ENCODE data around the gene CNPY1. TPM values are rescaled to one million over a fixed set of nuclear protein-coding genes. Genes with fewer than 3 reads are reported as not detected.

The CNPY1 gene
- polyA plus RNA-seq, 1 experiment: not detected

- no peaks in the 10 kb centered on the region for H3K27me3 ChIP-seq (ENCODE audit: control insufficient read depth, insufficient read depth, low read length)
- no peak for TF ChIP-seq CTCF (IDR thresholded peaks at IDR 0.05; ENCODE audit: low read depth, low read length)
- ChIA-PET CTCF (interaction anchor here (1.4 to 2.2 kb wide), 2 partner anchors 53 to 618 kb away, joined by 4 to 7 read pairs; no protein-coding TSS in a partner anchor), POLR2A (no interaction called here)
- H3K4me3 ChIP-seq (ENCODE audit: low read depth, low read length): no peak overlapping the region
- no peaks in the 10 kb centered on the region; the same call in 1 of the 2 replicates for H3K9me3 ChIP-seq (ENCODE audit: control insufficient read depth, insufficient read depth, low read length)
- DNase-seq (ENCODE audit: low read depth, low spot score): no peak
- H3K27ac ChIP-seq (ENCODE audit: low read depth, low read length): no peak overlapping the region
Observed at GRCh38 chr7:155545348-155545747, 1.0 kb downstream of the CNPY1 start.

- Histone ChIP-seq H3K27ac (ENCODE audit: low read depth, low read length) (no peak overlapping the region), H3K4me3 (ENCODE audit: low read depth, low read length) (no peak overlapping the region), H3K9me3 (ENCODE audit: control insufficient read depth, insufficient read depth, low read length) (no peaks in the 10 kb centered on the region; the same call in 1 of the 2 replicates), H3K27me3 (ENCODE audit: control insufficient read depth, insufficient read depth, low read length) (no peaks in the 10 kb centered on the region)
- no peak for DNase-seq (ENCODE audit: low read depth, low spot score)
- no peak for TF ChIP-seq CTCF (IDR thresholded peaks at IDR 0.05; ENCODE audit: low read depth, low read length)
- ChIA-PET CTCF (interaction anchor here (2.2 kb wide), 1 partner anchor 617 kb away, joined by 7 read pairs; no protein-coding TSS in a partner anchor), POLR2A (no interaction called here)
Observed at GRCh38 chr7:155544485-155544884, 1.9 kb downstream of the CNPY1 start.

GRCh38 chr7:155543926-155544325 lies 2.4 kb downstream of the CNPY1 start:
- TF ChIP-seq CTCF (IDR thresholded peaks at IDR 0.05; ENCODE audit: low read depth, low read length): no peak
- H3K27ac ChIP-seq (ENCODE audit: low read depth, low read length): no peak overlapping the region
- H3K27me3 ChIP-seq (ENCODE audit: control insufficient read depth, insufficient read depth, low read length): no peaks in the 10 kb centered on the region
- H3K4me3 ChIP-seq (ENCODE audit: low read depth, low read length): no peak overlapping the region
- POLR2A ChIA-PET: no interaction called here
- CTCF ChIA-PET: interaction anchor here (2.2 kb wide), 1 partner anchor 616 kb away, joined by 7 read pairs; no protein-coding TSS in a partner anchor
- no peak for DNase-seq (ENCODE audit: low read depth, low spot score)
- H3K9me3 ChIP-seq (ENCODE audit: control insufficient read depth, insufficient read depth, low read length): no peaks in the 10 kb centered on the region; the same call in 1 of the 2 replicates

- DNase-seq (ENCODE audit: low read depth, low spot score): no peak
- Histone ChIP-seq H3K9me3 (ENCODE audit: control insufficient read depth, insufficient read depth, low read length) (no peaks in the 10 kb centered on the region; the same call in 1 of the 2 replicates), H3K4me3 (ENCODE audit: low read depth, low read length) (no peak overlapping the region), H3K27ac (ENCODE audit: low read depth, low read length) (no peak overlapping the region), H3K27me3 (ENCODE audit: control insufficient read depth, insufficient read depth, low read length) (no peaks in the 10 kb centered on the region)
- ChIA-PET CTCF (no interaction called here), POLR2A (no interaction called here)
- no peak for TF ChIP-seq CTCF (IDR thresholded peaks at IDR 0.05; ENCODE audit: low read depth, low read length)
Observed at GRCh38 chr7:155543011-155543876, 3.1 kb downstream of the CNPY1 start.

- no peaks in the 10 kb centered on the region for H3K9me3 ChIP-seq (ENCODE audit: control insufficient read depth, insufficient read depth, low read length)
- no peaks in the 10 kb centered on the region for H3K27me3 ChIP-seq (ENCODE audit: control insufficient read depth, insufficient read depth, low read length)
- no peak overlapping the region for H3K27ac ChIP-seq (ENCODE audit: low read depth, low read length)
- no peak overlapping the region for H3K4me3 ChIP-seq (ENCODE audit: low read depth, low read length)
- DNase-seq (ENCODE audit: low read depth, low spot score): no peak
- ChIA-PET CTCF (no interaction called here), POLR2A (no interaction called here)
- TF ChIP-seq CTCF (IDR thresholded peaks at IDR 0.05; ENCODE audit: low read depth, low read length): no peak
Observed at GRCh38 chr7:155541986-155542675, 4.2 kb downstream of the CNPY1 start.

Data from AG04450 (cell line).